ENCODE results near the gene FECH. TPM values are rescaled to one million over a fixed set of nuclear protein-coding genes. Genes with fewer than 3 reads are reported as not detected.
A peak's percentile ranks its signal among the peaks of the same experiment; 100 is the strongest.

The FECH gene
- total RNA-seq, 3 donors from 2014 or later, result 17.1 to 22.0 (median 20.4) TPM

DNA sequence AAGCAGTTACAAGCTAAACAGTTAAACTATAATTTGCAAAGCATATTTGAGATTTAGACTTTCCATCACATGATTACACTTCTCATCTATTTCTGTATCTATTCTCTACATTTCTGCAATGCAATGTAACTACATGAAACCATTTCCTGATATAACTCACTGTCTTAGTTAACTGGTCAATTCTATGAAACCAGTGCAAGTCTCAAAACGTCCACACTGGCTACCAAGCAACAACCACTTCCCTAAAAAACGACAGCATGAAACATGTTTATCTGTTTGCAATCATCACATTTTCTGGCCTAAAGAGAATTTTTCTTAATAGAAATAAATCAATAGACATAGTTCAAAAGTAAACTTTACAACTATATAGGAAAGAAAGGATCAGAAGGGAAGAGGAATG, 17.4 kb downstream of the FECH start:
- ATAC-seq, result no peak
- Histone ChIP-seq H3K9me3 (no peaks in the 10 kb centered on the region), H3K4me3 (no peak overlapping the region), H3K4me1 (ENCODE audit: low read depth) (no peaks in the 10 kb centered on the region), H3K36me3 (ENCODE audit: low read depth) (no peaks in the 10 kb centered on the region)
- intact Hi-C loops (cut with DNase I, micrococcal nuclease), result no loop called here
- no peak for DNase-seq
- TF ChIP-seq, protein P1, sequence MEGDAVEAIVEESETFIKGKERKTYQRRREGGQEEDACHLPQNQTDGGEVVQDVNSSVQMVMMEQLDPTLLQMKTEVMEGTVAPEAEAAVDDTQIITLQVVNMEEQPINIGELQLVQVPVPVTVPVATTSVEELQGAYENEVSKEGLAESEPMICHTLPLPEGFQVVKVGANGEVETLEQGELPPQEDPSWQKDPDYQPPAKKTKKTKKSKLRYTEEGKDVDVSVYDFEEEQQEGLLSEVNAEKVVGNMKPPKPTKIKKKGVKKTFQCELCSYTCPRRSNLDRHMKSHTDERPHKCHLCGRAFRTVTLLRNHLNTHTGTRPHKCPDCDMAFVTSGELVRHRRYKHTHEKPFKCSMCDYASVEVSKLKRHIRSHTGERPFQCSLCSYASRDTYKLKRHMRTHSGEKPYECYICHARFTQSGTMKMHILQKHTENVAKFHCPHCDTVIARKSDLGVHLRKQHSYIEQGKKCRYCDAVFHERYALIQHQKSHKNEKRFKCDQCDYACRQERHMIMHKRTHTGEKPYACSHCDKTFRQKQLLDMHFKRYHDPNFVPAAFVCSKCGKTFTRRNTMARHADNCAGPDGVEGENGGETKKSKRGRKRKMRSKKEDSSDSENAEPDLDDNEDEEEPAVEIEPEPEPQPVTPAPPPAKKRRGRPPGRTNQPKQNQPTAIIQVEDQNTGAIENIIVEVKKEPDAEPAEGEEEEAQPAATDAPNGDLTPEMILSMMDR (IDR thresholded peaks at IDR 0.05), result no peak

DNA sequence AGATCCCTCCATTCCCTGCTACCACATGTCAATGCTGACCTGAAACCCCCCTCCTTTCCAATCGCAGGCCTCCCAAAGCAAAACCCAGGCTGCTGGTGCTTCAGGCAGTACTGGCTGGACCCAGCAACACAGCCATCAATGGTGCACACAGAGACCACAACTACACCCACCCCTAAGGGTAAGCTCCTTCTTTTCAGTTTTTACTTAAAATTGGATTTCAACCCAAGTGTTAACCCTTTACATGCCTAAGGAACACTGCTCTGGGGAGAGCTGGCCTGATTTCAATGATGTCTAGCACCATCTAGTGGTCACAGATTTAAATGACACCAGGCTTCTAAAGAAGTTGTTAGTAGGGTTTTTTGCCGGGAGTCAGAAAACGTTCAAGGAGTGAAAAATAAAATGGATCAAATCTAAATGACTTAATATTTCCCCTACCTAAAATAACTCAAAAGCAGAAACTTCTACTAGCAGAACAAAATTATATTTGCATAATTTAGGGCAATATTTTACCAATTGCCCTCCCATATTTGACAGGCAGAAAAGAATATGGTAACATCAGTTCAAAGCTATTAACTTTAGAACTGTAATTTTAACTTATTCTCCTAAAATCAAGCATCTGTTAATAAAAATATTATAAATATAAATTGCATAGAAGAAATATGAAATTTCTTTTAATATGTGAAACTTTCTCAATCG, 24.6 kb downstream of the FECH start:
- TF ChIP-seq, protein P1 (IDR thresholded peaks at IDR 0.05), result peak; percentile 66
- intact Hi-C loops (cut with DNase I, micrococcal nuclease), result no loop called here
- Histone ChIP-seq H3K36me3 (ENCODE audit: low read depth) (no peaks in the 10 kb centered on the region), H3K4me1 (ENCODE audit: low read depth) (no peaks in the 10 kb centered on the region), H3K9me3 (no peaks in the 10 kb centered on the region), H3K4me3 (no peak overlapping the region)
- peak; percentile 61 for ATAC-seq
- peak in 1 of 3 donors; percentile 57 for DNase-seq

DNA sequence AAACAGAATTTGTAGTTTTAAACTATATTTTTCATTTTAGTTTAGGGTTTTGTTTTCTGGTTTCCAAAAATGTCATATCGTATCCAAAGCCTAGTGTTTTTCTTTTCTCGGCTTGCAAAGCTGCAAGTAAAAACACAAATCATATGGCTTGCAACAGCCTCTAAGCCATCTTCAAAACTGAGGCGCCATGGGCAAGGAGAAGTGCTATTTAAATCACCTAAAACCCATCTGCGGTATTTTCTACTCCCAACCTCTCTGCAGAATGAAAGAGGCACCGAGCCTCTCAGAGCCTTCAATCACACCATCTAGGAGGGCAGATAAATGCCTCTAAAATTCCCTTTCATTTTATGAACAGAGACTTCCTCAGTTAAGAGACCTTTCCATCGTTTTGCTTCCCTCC, 25.2 kb downstream of the FECH start:
- Histone ChIP-seq H3K4me3 (no peak overlapping the region), H3K4me1 (ENCODE audit: low read depth) (no peaks in the 10 kb centered on the region), H3K9me3 (no peaks in the 10 kb centered on the region), H3K36me3 (ENCODE audit: low read depth) (no peaks in the 10 kb centered on the region)
- no peak for DNase-seq
- intact Hi-C loops (cut with DNase I, micrococcal nuclease), result no loop called here
- TF ChIP-seq, protein P1 (IDR thresholded peaks at IDR 0.05), result no peak
- no peak for ATAC-seq

DNA sequence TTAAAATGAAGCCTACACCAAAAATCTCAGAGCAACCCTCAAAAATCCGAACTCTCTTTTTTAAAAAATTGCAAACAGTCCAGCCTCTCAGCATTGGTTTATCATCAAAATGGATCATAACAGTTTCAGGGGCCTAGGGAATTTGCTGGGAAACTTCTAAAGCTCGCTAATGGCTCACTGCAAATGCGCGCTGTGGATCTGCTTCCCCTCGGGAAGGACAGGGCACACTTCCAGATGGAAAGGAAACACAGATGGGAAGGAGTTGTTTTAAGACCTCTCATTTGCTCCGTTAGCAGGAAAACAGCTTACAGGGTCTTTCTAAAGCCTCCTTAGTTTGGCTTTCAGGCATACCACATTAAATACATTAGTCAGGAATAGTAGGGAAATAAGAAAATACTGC, 27.2 kb downstream of the FECH start:
- intact Hi-C loops (cut with DNase I, micrococcal nuclease), result no loop called here
- Histone ChIP-seq H3K4me1 (ENCODE audit: low read depth) (no peaks in the 10 kb centered on the region), H3K4me3 (no peak overlapping the region), H3K9me3 (no peaks in the 10 kb centered on the region), H3K36me3 (ENCODE audit: low read depth) (no peaks in the 10 kb centered on the region)
- ATAC-seq (no peak), DNase-seq (no peak)
- TF ChIP-seq, protein P1 (IDR thresholded peaks at IDR 0.05), result no peak

DNA sequence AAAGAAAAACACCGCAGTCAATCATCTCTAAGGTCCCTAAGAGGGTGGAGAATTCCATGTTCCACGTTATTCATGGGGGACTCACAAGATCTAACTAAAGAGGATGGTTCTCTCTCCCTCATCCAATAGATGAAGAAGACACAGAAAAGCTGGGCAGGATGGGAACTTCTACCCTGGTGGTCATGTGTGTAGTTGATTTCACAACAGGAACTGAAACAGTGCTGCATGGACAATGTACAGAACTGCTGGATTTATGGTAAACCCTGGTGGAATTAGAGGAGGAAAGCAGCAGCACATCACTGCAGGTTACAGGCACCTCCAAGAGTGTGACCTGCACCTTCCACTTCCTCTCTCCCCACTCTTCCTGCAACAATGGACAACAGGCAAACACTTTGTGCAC, 31.4 kb downstream of the FECH start:
- intact Hi-C loops (cut with DNase I, micrococcal nuclease), result no loop called here
- no peak for ATAC-seq
- Histone ChIP-seq H3K36me3 (ENCODE audit: low read depth) (no peaks in the 10 kb centered on the region), H3K9me3 (no peaks in the 10 kb centered on the region), H3K4me3 (no peak overlapping the region), H3K4me1 (ENCODE audit: low read depth) (no peaks in the 10 kb centered on the region)
- TF ChIP-seq, protein P1 (IDR thresholded peaks at IDR 0.05), result no peak
- no peak for DNase-seq

DNA sequence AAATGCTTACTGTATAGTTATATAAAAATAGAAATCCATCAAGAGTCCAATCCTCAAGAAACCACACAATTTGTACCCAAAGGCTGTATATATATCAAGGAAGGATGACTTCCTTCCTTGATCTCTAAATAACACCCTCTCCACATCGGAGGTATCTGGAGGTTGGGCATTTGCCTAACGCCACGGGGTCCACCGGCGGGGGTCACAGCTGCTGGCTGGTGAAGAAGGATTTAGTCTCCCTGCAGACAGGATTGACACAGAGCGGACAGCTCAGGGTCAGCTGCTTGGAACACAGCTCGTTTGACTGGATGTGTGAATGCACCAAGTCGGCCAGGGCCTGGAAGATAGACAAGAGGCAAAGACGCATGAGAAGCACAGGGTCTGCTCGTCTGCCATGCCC, 36.0 kb downstream of the FECH start:
- Histone ChIP-seq H3K9me3 (no peaks in the 10 kb centered on the region), H3K4me1 (ENCODE audit: low read depth) (no peaks in the 10 kb centered on the region), H3K4me3 (no peak overlapping the region), H3K36me3 (ENCODE audit: low read depth) (no peaks in the 10 kb centered on the region)
- DNase-seq (no peak), ATAC-seq (no peak)
- intact Hi-C loops (cut with DNase I, micrococcal nuclease), result no loop called here
- TF ChIP-seq, protein P1 (IDR thresholded peaks at IDR 0.05), result no peak
